SU-DHL-6 (cell line): Measurements from ENCODE around the gene MYORG.
A peak's percentile ranks its signal among the peaks of the same experiment; 100 is the strongest.

Experiments
- H2AFZ ChIP-seq: fragments of 200-600 bp; sonication (generic); 2 replicates; pipeline ENCODE4 v1.6.1; 2014; ENCODE audit warnings: low read depth, mild to moderate bottlenecking, moderate library complexity, mixed read lengths, antibody characterized with exemption, low read length; ENCODE audit not compliant: severe bottlenecking
- H3F3A ChIP-seq: fragments of 200-600 bp; shearing (Covaris generic); 2 replicates; pipeline ENCODE4 v1.6.0; 2016; ENCODE audit warnings: antibody characterized with exemption, mild to moderate bottlenecking; ENCODE audit not compliant: insufficient read depth
- H3K27ac ChIP-seq: fragments of 200-600 bp; sonication (generic); 2 replicates; pipeline ENCODE4 v1.5.1; 2016; ENCODE audit warnings: low read depth, mild to moderate bottlenecking, low read length, moderate library complexity, mixed read lengths
- H3K27me3 ChIP-seq: fragments of 200-600 bp; sonication (generic), shearing (Covaris generic); 2 replicates; pipeline ENCODE4 v1.6.0; 2014; ENCODE audit warnings: mild to moderate bottlenecking, low read length
- H3K36me3 ChIP-seq: fragments of 200-600 bp; sonication (generic); 2 replicates; pipeline ENCODE4 v1.6.1; 2014; ENCODE audit warnings: mild to moderate bottlenecking, low read length, mixed read lengths
- H3K4me2 ChIP-seq: fragments of 300-600, 200-600 bp; shearing (Covaris generic), sonication (generic); 2 replicates; pipeline ENCODE4 v1.6.0; 2014; ENCODE audit warnings: low read length, low read depth, mild to moderate bottlenecking; ENCODE audit not compliant: poor library complexity, severe bottlenecking
- H3K4me3 ChIP-seq: fragments of 200-600 bp; sonication (generic); 2 replicates; pipeline ENCODE4 v1.5.1; 2014; ENCODE audit warnings: antibody characterized with exemption, low read length, mild to moderate bottlenecking, mixed read lengths; ENCODE audit not compliant: insufficient read depth, poor library complexity, severe bottlenecking
- H3K79me2 ChIP-seq: fragments of 200-600 bp; sonication (generic); 2 replicates; pipeline ENCODE4 v1.6.1; 2014; ENCODE audit warnings: mild to moderate bottlenecking, low read length, moderate library complexity; ENCODE audit not compliant: insufficient read depth
- H3K9ac ChIP-seq: fragments of 200-600 bp; sonication (generic); 2 replicates; pipeline ENCODE4 v1.7.0; 2014; ENCODE audit warnings: mild to moderate bottlenecking, low read length
- H3K9me2 ChIP-seq: fragments of 200-600 bp; sonication (generic); replicated peaks from 2 replicates; pipeline ENCODE4 v1.6.1; 2014; ENCODE audit warnings: low read length; ENCODE audit not compliant: insufficient read depth
- H3K9me3 ChIP-seq: fragments of 200-600 bp; sonication (generic); 2 replicates; pipeline ENCODE4 v1.6.1; 2014; ENCODE audit warnings: low read length, mixed read lengths; ENCODE audit not compliant: insufficient read depth
- H4K20me1 ChIP-seq: fragments of 200-600 bp; sonication (generic); 2 replicates; pipeline ENCODE4 v1.6.1; 2014; ENCODE audit warnings: low read depth, mild to moderate bottlenecking, antibody characterized with exemption, low read length, moderate library complexity, mixed read lengths
- CTCF ChIP-seq: fragments of 200-600 bp; sonication (generic); IDR thresholded peaks from one replicate; pipeline ENCODE4 v1.5.1; 2017; ENCODE audit warnings: antibody characterized with exemption, mild to moderate bottlenecking, low read length, moderate library complexity; ENCODE audit not compliant: insufficient read depth, poor library complexity, severe bottlenecking
- EZH2phosphoT487 ChIP-seq: fragments of 200-600 bp; sonication (generic), shearing (Covaris generic); conservative IDR thresholded peaks from 2 replicates; pipeline ENCODE4 v1.6.1; 2018; ENCODE audit warnings: mild to moderate bottlenecking, antibody characterized with exemption, low read length, moderate library complexity, mixed read lengths

Gene MYORG

GRCh38 chr9:34380511-34381315, 4.0 kb upstream of the MYORG start:
- H3K27me3 ChIP-seq: no peaks in the 10 kb centered on the region
- no peaks in the 10 kb centered on the region for H3K9me2 ChIP-seq
- no peaks in the 10 kb centered on the region for H3K9me3 ChIP-seq
- peak overlapping the region; percentile 84 for H2AFZ ChIP-seq
- H3K27ac ChIP-seq: no peak overlapping the region
- peak overlapping the region; percentile 63 for H3K4me2 ChIP-seq
- no peaks in the 10 kb centered on the region for H3K79me2 ChIP-seq
- peak overlapping the region; percentile 43 for H3K9ac ChIP-seq
- H3K4me3 ChIP-seq: peak overlapping the region; percentile 45
- H3K36me3 ChIP-seq: no peaks in the 10 kb centered on the region
- H3F3A ChIP-seq: peaks cover 3% of the 10 kb centered on the region; the same call in 1 of the 2 replicates
- TF ChIP-seq CTCF: no peak
- no peak for TF ChIP-seq EZH2phosphoT487
- no peaks in the 10 kb centered on the region for H4K20me1 ChIP-seq

GRCh38 chr9:34380034-34380510, 3.4 kb upstream of the MYORG start:
- Histone ChIP-seq H3K9ac (peak overlapping the region; percentile 43), H2AFZ (peak overlapping the region; percentile 84), H3K9me3 (no peaks in the 10 kb centered on the region), H3K9me2 (no peaks in the 10 kb centered on the region), H3F3A (peaks cover 9% of the 10 kb centered on the region; the same call in 1 of the 2 replicates), H3K4me3 (peak overlapping the region; percentile 45), H3K4me2 (peak overlapping the region; percentile 63), H4K20me1 (no peaks in the 10 kb centered on the region), H3K79me2 (no peaks in the 10 kb centered on the region), H3K36me3 (no peaks in the 10 kb centered on the region), H3K27ac (no peak overlapping the region), H3K27me3 (no peaks in the 10 kb centered on the region)
- no peak for TF ChIP-seq CTCF
- TF ChIP-seq EZH2phosphoT487: no peak

- TF ChIP-seq EZH2phosphoT487: no peak
- peak; percentile 100 for TF ChIP-seq CTCF
- Histone ChIP-seq H3K27me3 (no peaks in the 10 kb centered on the region), H3K4me2 (peak overlapping the region; percentile 63), H3K9ac (peak overlapping the region; percentile 43), H3F3A (peaks cover 9% of the 10 kb centered on the region; the same call in 1 of the 2 replicates), H3K36me3 (no peaks in the 10 kb centered on the region), H4K20me1 (no peaks in the 10 kb centered on the region), H2AFZ (peak overlapping the region; percentile 84), H3K9me2 (no peaks in the 10 kb centered on the region), H3K79me2 (no peaks in the 10 kb centered on the region), H3K9me3 (no peaks in the 10 kb centered on the region), H3K4me3 (peak overlapping the region; percentile 45), H3K27ac (no peak overlapping the region)
Observed at GRCh38 chr9:34379334-34380033, 2.8 kb upstream of the MYORG start.
